Neural progenitor cell (in vitro differentiated cells): Measurements from ENCODE around the gene EMSY. TPM values are rescaled to one million over a fixed set of nuclear protein-coding genes. Genes with fewer than 3 reads are reported as not detected.

Source experiments
- DNase-seq: peaks from one replicate; pipeline ENCODE4 v3.0.0-alpha.2; 2016; ENCODE audit warnings: low spot score
- H2AFZ ChIP-seq: fragments of 200-600 bp; sonication (generic); replicated peaks from 2 replicates; pipeline ENCODE4 v1.6.1; 2016; ENCODE audit warnings: antibody characterized with exemption
- H3F3A ChIP-seq: fragments of 200-600 bp; sonication (generic); 2 replicates; pipeline ENCODE4 v1.6.1; 2016; ENCODE audit warnings: antibody characterized with exemption, low read depth
- H3K27ac ChIP-seq: fragments of 200-600 bp; sonication (generic); 2 replicates; pipeline ENCODE4 v1.5.1; 2016; ENCODE audit warnings: mild to moderate bottlenecking
- H3K27me3 ChIP-seq: fragments of 200-600 bp; sonication (generic); 2 replicates; pipeline ENCODE4 v1.6.1; 2016; ENCODE audit warnings: mild to moderate bottlenecking, moderate library complexity
- H3K36me3 ChIP-seq: fragments of 200-600 bp; sonication (generic); 2 replicates; pipeline ENCODE4 v1.5.1; 2016
- H3K4me1 ChIP-seq: fragments of 200-600 bp; sonication (generic); 2 replicates; pipeline ENCODE4 v1.6.1; 2016; ENCODE audit warnings: mixed run types
- H3K4me2 ChIP-seq: fragments of 200-600 bp; sonication (generic); 2 replicates; pipeline ENCODE4 v1.6.1; 2016
- H3K4me3 ChIP-seq: fragments of 200-600 bp; sonication (generic); 2 replicates; pipeline ENCODE4 v1.5.1; 2016
- H3K79me2 ChIP-seq: fragments of 200-600 bp; sonication (generic); 2 replicates; pipeline ENCODE4 v1.6.1; 2016; ENCODE audit warnings: low read depth
- H3K9ac ChIP-seq: fragments of 200-600 bp; sonication (generic); 2 replicates; pipeline ENCODE4 v1.6.1; 2016
- H3K9me3 ChIP-seq: fragments of 200-600 bp; sonication (generic); 2 replicates; pipeline ENCODE4 v1.5.1; 2016; ENCODE audit warnings: low read depth
- H4K20me1 ChIP-seq: fragments of 200-600 bp; sonication (generic); 2 replicates; pipeline ENCODE4 v1.6.1; 2016; ENCODE audit warnings: low read depth
- H3K27ac Mint-ChIP-seq: 3 replicates; pipeline ENCODE4 v1.8.0; 2021; ENCODE audit warnings: mixed read lengths
- H3K27me3 Mint-ChIP-seq: 2 replicates; pipeline ENCODE4 v1.8.0; 2022; ENCODE audit warnings: low read depth, mild to moderate bottlenecking, inconsistent platforms, moderate library complexity, mixed read lengths; ENCODE audit not compliant: insufficient read depth
- H3K36me3 Mint-ChIP-seq: 3 replicates; pipeline ENCODE4 v1.8.0; 2021; ENCODE audit warnings: mixed read lengths
- H3K4me1 Mint-ChIP-seq: 3 replicates; pipeline ENCODE4 v1.8.0; 2021; ENCODE audit warnings: mixed read lengths
- H3K4me3 Mint-ChIP-seq: 3 replicates; pipeline ENCODE4 v1.8.0; 2021; ENCODE audit warnings: mild to moderate bottlenecking, moderate library complexity, mixed read lengths
- H3K9me3 Mint-ChIP-seq: 3 replicates; pipeline ENCODE4 v1.8.0; 2020; ENCODE audit warnings: mixed read lengths
- CTCF ChIP-seq: fragments of 200-600 bp; sonication (generic); IDR thresholded peaks from 2 replicates; pipeline ENCODE4 v1.5.1; 2017; ENCODE audit warnings: antibody characterized with exemption, mild to moderate bottlenecking
- EZH2 ChIP-seq: fragments of 200-600 bp; sonication (generic); IDR thresholded peaks from 2 replicates; pipeline ENCODE4 v1.6.1; 2017; ENCODE audit warnings: antibody characterized with exemption, mild to moderate bottlenecking, moderate library complexity
- EZH2phosphoT487 ChIP-seq: fragments of 200-600 bp; sonication (generic); IDR thresholded peaks from 2 replicates; pipeline ENCODE4 v1.6.1; 2017; ENCODE audit warnings: antibody characterized with exemption
- total RNA-seq: library from RNA; depleted of rRNA; stranded (reverse); fragments of >200 nt; gene quantifications from 2 replicates; pipeline ENCODE4 v1.2.3, GENCODE V29; 2015; ENCODE audit warnings: low replicate concordance

Gene EMSY
- total RNA-seq, 1 donor from 2014 or later, result 92.0 TPM

- Mint-ChIP-seq H3K9me3 (no peaks in the 10 kb centered on the region), H3K27ac (no peak overlapping the region), H3K4me1 (peaks cover 28% of the 10 kb centered on the region), H3K4me3 (no peak overlapping the region), H3K36me3 (no peaks in the 10 kb centered on the region), H3K27me3 (peaks cover 4% of the 10 kb centered on the region)
- DNase-seq, result no peak
- no peaks in the 10 kb centered on the region for H4K20me1 ChIP-seq
- H3K79me2 ChIP-seq, result no peaks in the 10 kb centered on the region
- TF ChIP-seq CTCF (no peak), EZH2phosphoT487 (no peak), EZH2 (no peak)
- no peak overlapping the region for H3K4me3 ChIP-seq
- H3K27me3 ChIP-seq, result no peaks in the 10 kb centered on the region
- H3K27ac ChIP-seq, result no peak overlapping the region
- no peak overlapping the region for H3K4me2 ChIP-seq
- no peaks in the 10 kb centered on the region for H3F3A ChIP-seq
- no peaks in the 10 kb centered on the region for H3K36me3 ChIP-seq
- no peaks in the 10 kb centered on the region for H3K9me3 ChIP-seq
- peaks cover 13% of the 10 kb centered on the region for H3K4me1 ChIP-seq
- H2AFZ ChIP-seq, result no peak overlapping the region
- H3K9ac ChIP-seq, result no peak overlapping the region
These were observed 33.9 kb upstream of the EMSY start for GRCh38 chr11:76410851-76411357.

- no peak overlapping the region for H3K4me3 Mint-ChIP-seq
- H3K36me3 Mint-ChIP-seq, result peaks cover 2% of the 10 kb centered on the region
- Histone ChIP-seq H3F3A (no peaks in the 10 kb centered on the region), H4K20me1 (no peaks in the 10 kb centered on the region), H3K79me2 (no peaks in the 10 kb centered on the region), H3K9me3 (no peaks in the 10 kb centered on the region), H2AFZ (no peak overlapping the region), H3K4me3 (no peak overlapping the region), H3K27me3 (no peaks in the 10 kb centered on the region), H3K36me3 (no peaks in the 10 kb centered on the region), H3K4me1 (no peaks in the 10 kb centered on the region), H3K4me2 (no peak overlapping the region), H3K9ac (no peak overlapping the region), H3K27ac (no peak overlapping the region)
- peaks cover 2% of the 10 kb centered on the region for H3K27me3 Mint-ChIP-seq
- H3K9me3 Mint-ChIP-seq, result no peaks in the 10 kb centered on the region
- DNase-seq, result no peak
- TF ChIP-seq EZH2 (no peak), EZH2phosphoT487 (no peak), CTCF (no peak)
- H3K27ac Mint-ChIP-seq, result no peak overlapping the region
- peaks cover 5% of the 10 kb centered on the region for H3K4me1 Mint-ChIP-seq
These were observed 29.7 kb upstream of the EMSY start for GRCh38 chr11:76415073-76415472.

- Histone ChIP-seq H3K9me3 (no peaks in the 10 kb centered on the region), H3K4me1 (no peaks in the 10 kb centered on the region), H3K27ac (no peak overlapping the region), H3K27me3 (no peaks in the 10 kb centered on the region), H3K36me3 (no peaks in the 10 kb centered on the region), H3K79me2 (no peaks in the 10 kb centered on the region), H3K4me3 (no peak overlapping the region), H3K4me2 (no peak overlapping the region), H3F3A (no peaks in the 10 kb centered on the region), H3K9ac (no peak overlapping the region), H4K20me1 (no peaks in the 10 kb centered on the region), H2AFZ (no peak overlapping the region)
- H3K27ac Mint-ChIP-seq, result no peak overlapping the region
- TF ChIP-seq EZH2 (no peak), CTCF (peak; percentile 54)
- H3K9me3 Mint-ChIP-seq, result no peaks in the 10 kb centered on the region
- DNase-seq, result peak; percentile 34
- H3K4me1 Mint-ChIP-seq, result no peaks in the 10 kb centered on the region
- peaks cover 4% of the 10 kb centered on the region for H3K27me3 Mint-ChIP-seq
- peaks cover 2% of the 10 kb centered on the region for H3K36me3 Mint-ChIP-seq
- H3K4me3 Mint-ChIP-seq, result no peak overlapping the region
These were observed 24.9 kb upstream of the EMSY start for GRCh38 chr11:76419896-76420295.
